HG02885 (cell line): ENCODE measurements around the gene KIAA0930.

Source experiments
- ATAC-seq: cut with Tn5 transposase; IDR thresholded peaks from one replicate; pipeline ENCODE4 v1.9.1; 2021; ENCODE audit warnings: mild to moderate bottlenecking; ENCODE audit not compliant: unreplicated experiment, poor library complexity

KIAA0930 gene

DNA sequence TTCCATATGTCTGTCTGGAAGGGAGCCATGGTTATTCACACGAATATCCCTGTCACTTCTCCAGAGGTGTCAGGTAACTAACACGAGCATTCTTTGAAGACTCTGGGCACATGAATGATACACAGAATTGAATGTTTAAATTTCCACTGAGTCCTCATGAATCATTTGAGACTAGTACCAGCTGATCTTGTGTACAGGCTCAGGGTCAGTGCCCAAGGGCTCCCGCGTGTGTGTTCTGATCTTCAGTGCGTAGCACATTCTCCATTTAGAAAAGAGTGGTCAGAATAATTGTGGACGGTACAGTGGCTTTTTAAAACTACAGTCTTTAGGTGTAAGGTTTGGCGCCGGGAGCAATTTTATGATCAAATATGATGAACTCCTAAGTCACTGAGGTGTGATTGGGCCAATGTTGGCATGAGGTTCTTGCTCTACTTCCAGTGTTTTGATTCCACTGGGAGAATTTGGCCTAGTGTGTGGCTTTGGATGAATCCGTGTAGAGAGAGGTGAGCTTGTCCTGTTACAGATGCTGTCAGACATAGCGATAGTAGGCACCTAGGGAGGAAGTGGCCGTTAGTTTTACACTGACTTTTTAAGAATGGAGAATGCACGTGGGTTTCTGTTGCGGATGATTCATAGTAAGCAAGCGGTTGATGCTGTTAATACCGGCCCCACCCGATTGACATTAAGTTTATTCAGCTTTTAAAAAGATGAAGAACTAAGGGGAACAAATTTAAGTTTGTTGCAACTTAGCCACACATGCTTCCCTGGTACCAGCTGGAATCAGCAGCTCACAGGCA, 54.8 kb downstream of the KIAA0930 start:
- no peak for ATAC-seq

DNA sequence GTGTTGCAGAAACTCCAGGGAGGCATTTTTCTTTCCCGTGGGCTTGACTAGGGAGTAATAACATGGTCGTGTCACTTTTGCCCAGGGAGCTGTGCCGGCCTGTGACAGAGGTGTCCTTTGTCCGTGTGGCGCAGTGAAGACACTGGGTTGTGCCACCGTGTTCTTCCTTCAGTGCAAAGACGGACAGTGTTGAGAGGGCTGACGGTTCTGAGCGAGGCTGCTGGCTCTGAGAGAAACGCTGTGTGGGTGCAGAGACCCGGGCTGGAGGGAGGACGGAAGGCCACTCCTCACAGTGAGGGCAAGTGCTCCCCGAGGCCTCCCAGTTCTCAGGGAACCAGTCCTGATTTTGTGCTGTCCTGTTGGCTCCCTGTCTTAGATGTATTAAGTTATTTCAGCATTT, 56.7 kb downstream of the KIAA0930 start:
- ATAC-seq = no peak

DNA sequence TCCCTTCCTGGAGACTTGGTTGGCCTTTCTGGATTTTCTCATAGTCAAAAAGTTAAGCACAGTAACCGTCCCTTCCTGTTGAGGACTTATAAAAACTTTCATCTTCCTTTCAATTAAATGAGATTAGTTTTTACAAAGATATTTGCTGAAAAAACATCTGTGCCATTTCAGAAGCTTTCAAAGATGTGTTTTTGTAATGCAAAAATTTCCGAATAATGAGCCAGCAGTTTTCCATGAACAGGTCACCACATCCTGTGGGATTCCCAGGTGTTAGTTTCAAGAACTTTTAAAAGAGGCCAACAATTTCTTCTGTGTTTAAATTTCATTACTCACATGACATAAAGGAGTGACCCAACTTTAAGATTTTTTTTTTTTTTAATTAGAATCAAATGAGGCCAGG, 58.9 kb downstream of the KIAA0930 start:
- ATAC-seq = no peak

DNA sequence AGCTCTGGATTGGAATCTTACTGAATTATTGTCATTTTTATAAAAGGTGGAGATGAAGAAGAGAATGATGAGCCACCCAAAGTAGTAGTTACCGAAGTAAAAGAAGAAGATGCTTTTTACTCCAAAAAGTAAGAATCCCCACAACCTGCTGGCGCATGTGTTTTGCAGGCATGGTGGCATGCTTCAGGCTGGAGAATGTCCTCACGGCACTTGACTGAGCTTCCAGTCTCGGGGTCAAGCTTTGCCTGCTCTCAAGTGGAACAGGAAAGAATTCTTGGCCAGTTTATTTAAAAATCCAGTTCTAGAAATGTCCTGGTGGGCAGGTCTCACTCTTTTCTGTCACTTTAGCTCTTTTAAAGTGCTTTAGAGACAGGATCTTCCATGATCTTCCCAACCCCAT, 59.5 kb downstream of the KIAA0930 start:
- no peak for ATAC-seq

DNA sequence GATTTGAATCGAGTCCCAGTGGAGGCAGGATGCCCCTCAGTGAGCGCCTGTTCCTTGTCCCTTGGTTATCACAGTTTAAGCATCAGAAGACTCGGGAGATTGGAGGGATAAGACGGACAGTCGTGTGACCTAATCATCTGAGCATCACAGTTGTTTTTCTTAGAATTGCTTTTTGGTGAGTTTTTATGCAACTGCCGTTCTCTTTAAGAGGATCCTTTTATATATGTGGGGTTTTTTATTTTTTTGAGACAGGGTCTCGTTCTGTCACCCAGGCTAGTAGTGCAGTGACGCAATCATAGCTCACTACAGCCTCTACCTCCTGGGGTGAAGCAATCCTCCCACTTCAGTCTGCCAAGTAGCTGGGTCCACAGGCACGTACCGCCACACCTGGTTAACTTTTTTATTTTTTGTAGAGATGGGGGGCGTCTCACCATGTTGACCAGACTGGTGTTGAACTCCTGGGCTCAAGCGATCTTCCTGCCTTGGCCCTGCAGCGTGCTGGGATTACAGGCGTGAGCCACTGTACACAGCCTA, 60.5 kb downstream of the KIAA0930 start:
- ATAC-seq = no peak

DNA sequence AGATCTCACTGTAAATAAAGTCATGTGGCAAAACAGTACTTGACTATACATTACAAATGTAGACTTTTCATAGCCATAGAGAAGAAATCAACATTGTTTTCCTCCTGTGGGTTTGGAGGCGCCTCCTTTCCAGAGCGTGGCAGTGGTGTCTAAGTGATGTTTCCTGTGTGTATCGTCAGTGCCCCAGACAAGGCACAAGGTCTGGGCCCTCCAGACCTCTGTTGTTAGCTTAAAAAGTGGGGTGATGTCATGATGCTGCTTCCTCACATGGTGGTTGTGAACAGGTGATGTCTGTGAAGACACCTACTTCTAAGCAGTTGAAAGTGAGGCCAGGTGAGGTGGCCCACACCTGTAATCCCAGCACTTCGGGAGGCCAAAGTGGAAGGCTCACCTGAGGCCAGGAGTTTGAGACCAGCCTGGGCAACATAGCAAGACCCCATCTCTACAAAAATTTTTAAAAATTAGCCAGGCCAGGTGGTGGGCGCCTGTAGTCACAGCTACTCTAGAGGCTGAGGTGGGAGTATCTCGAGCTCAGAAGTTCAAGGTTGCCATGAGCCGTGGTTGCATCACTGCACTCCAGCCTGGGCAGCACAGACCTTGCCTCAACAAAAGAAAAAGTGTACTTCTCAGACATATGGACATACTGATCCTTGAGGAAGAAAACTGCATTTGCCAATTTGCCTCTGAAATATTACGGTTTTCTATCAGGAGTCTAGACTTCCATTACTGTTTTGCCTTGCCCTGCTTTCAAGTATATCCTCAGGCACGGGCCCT, 61.2 kb downstream of the KIAA0930 start:
- no peak for ATAC-seq

DNA sequence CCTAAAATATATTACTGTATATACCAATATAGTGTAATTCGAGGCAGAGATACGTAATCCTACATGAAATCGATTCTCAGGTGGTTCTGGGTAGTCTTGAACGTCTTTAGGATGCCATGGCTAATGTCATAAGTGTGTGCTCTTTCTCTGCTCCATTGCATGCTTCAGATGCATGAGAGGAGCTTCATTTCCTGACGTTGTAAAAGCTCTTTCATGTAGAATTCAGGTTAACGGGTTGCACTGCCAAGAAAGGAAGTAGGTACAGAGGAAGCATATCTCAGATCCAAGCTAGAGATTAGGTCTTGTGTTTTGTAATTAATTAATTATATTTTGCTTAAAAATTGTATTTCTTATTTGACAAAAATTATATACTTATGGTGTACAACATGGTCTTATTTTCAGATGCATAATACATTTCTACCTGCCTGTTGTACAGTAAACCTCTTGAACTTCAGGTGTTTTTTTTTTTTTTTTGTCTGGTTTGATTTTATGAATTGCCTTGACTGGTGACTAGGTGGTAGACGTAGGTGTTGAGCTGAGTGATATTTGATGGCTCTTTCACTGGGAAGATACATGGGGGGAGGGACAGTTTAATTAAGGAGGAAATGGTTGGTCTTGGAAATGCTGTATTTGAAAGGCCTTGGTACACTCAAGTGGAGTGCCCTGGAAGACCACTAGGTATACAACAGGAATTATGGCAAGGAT, 67.7 kb downstream of the KIAA0930 start:
- no peak for ATAC-seq

DNA sequence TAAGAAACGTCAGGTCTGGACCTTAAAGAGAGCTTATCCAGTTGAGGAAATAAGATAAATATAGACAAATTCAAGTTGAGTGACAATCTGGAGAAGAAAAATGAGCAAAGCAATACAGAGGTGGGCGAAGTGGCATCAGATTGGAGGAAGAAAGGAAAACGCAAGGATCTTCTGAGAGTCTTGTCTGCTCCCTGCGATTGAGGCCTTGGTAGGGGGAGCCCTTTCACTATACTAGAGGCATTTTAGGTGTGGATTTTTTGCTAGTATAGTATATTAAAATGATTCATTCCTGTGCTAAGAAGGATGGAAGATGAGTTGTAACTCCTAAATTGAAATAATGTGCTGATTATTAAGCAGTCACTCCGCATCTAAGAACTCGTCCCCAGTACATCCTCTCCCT, 68.9 kb downstream of the KIAA0930 start:
- no peak for ATAC-seq

DNA sequence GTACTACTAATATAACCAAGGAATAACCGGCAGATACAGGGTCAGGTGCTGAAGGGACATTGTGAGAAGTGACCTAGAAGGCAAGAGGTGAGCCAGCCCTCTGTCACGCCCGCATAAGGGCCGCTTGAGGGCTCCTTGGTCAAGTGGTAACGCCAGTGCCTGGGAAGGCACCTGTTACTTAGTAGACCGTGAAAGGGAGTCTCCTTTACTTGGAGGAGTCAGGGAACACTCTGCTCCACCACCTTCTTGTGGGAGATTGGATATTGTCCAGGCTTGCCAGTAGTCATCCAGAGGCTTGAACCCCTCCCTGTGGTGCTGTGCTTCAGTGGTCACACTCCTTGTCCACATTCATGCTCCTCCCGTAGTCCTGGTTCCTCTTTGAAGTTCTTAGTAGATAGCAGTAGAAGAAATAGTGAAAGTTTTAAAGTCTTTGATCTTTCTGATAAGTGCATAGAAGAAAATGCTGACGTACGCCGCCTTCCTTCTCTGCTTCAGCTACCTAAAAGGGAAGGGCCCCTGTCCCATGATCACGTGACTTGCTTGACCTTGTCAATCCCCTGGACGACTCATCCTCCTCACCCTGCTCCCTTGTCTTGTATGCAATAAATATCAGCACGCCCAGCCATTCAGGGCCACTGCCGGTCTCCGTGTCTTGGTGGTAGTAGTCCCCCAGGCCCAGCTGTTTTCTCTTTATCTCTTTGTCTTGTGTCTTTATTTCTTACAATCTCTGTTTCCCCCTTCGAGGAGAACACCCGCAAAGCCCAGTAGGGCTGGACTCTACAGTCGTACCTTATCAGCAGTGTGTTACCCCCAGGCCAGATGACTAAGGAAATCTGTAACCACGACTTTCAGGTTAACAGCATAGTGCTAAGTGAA, 70.9 kb downstream of the KIAA0930 start:
- no peak for ATAC-seq

DNA sequence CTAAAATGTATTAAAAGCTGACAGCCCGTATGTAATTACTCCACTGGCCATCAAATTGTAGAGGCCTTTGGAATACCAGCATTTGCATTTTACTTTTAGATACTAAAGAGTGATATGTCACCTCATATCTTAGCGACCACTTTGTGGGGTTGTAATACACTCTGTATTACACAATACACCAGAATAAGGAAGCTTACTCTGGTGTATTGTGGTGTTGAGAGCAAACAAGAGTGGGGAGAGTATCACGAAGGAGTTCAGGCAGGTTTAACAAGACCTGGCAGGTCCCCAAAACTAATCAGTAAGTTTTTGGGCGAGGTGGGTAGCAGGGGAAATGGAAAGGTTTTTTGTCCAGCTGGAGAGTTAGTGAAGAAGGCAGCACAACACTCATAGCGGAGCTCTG, 73.8 kb downstream of the KIAA0930 start:
- ATAC-seq = no peak

DNA sequence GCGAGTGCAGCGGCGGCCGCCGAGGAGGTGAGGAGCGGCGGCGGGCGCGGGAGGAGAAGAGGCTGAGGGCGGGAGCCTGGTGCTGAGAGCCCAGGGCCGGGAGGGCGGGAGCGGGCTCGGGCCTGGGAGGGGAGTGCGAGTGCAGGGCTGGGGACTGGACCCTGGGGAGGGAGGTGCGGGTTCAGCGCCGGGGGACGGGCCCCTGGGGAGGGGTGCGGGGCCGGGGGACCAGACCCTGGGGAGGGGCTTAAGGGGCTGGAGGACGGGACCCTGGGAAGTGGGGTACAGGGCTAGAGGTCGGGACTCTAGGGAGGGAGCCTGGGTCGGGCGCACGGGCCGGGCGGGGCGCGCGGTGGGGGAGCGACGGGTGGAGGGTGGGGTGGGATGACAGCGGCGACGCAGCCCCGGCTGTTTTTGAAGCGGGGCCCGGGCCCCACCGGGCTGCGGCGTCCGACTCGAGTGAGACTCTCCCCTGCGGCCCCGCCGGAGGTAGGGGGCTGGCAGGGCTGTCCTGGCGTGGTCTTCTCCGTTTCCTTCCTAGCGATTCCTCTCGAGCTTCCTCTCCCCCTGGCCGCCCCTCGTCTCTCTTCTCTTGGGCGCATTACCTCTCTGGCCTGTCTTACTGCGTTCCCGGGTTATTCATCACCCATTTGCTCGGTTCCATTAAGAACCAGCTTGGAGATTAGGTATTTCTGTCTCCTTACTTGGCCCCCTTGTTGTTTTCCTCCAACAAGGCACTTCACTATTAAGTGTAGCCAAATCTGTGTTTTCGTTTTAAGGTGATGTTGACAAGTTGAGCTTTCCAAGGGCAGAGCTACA, 76.2 kb downstream of the KIAA0930 start:
- ATAC-seq = peak; percentile 28

DNA sequence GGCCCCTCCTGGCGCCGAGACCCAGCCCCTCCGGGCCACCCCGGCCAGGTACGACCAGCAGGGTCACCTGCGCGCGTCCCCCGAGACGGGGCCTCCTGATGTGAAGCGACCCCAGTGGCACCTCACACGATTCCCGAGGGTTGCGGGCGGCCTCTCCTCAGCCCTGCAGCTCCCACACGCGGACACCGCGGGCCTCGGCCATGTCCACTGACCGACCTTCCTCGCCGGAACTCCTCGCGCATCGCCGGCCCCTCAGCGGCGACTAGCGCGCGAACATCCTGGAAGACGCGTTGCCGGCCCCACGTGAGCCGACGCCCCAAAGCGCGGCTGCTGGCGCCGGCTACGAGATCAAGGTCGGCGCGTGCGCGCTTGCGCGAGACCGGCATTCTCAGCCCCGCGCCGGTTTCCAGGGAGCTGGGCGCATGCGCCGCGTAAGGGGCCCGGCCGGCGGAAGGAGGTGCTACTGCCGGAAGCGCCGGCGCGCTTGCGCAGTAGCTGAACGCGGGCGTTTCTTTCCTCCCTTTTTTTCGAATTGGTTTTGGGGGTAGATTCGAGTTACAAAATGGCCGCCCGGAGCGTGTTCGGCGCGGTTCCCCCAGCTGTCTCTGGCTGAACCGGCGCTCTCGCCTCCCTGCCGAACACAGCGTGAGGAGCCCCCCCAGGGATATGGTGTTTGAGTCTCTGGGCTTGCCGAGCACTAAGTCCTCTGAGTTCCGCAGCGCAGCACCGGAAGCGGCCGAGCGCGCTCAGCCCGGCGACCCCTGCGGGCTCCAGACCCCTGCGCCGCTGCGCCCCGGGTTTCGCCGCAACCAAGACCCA, 77.0 kb downstream of the KIAA0930 start, which contains the start of gene NUP50:
NUP50 (plus strand) TSS at position 475 of the 819 bp plus-strand sequence. CDS start 4,253 bp downstream, outside the sequence.
- peak; percentile 84 for ATAC-seq

DNA sequence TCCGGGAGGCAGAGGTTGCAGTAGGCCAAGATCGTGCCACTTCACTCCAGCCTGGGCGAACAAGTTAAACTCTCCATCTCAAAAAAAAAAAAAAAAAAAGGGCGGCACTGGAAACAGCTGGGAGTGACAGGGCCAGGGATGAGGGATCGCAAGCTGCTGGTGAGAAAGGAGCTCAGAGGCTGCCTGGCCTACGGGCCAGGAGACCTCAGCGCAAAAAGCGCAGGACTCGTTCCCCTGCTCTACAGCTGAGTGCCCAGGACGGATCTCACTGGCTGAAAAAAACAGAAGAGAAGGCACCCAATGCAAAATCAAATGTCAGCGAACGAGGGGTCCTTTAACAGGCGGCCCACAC, 77.6 kb downstream of the KIAA0930 start:
- ATAC-seq = peak; percentile 20

DNA sequence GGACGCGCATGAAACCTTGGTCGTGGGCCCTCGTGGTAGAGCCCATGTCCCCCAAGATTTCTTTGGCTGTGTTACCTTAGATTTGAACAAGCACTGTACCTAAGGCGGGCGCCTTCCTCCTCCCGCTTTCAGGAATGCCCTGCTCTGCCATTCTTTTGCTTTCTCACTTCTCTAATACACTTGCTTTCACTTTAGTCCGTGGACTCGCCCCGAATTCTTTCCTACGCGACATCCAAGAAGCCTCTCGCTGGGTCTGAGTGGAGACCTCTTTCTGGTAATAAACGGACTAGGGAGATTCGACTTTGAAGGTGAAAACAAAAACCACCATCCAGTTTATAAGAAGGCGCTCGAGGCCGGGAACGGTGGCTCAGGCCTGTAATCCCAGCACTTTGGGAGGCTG, 78.2 kb downstream of the KIAA0930 start:
- no peak for ATAC-seq

DNA sequence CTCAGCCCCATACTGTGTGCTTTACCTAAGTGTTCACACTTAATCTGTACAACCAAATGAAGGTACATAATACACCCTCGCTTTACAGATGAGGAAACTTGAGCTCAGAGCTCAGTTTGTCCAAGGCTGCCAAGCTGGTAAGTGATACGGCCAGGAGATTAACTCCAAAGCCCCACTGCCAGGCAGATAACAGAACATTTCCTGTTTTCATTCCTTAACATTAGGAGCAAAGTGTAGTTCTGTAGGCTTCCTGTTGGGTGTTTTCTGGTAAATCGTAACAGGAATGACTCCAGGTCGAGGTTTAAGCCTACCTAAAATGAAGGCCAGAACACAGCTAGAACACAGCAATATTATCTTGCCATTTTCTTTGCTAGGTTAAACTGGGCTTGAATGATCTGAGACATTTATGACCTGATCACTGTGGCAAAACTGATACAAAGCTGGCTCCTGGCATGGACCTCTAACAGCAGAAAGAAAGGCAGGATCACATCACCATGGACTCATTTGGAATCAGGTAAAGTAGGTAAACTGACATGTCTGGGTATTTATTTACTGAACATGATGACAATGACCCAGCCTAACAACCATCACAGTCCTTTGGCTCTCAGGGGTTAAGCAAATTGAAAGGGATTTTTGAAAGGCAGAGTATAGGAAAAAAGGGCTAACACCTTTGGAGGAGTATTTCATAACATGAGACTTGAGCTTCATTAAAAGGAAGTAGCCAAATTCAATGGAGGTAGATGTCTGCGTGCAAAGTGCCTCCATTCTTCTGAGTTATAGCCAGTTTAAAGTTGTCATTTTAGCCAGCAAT, 80.8 kb downstream of the KIAA0930 start:
- ATAC-seq = no peak

DNA sequence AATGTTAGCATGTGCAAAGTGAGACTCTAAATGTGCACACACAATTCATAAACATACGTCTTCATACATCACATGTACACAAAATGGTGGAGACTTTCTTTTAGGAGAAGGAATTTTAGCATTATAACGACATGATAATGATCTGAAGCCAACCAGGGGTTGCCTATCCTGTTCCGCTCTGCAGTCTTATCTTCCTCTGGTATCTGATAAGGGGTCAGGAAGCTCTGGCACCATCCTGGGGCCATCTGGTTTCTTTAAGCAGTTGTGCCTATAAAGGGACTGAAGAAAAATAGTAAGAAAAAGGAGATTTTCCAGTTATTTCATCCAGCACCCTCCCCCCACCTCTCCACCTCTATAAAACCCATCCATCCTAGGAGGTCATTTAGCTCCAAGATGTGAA, 82.8 kb downstream of the KIAA0930 start:
- ATAC-seq = no peak

DNA sequence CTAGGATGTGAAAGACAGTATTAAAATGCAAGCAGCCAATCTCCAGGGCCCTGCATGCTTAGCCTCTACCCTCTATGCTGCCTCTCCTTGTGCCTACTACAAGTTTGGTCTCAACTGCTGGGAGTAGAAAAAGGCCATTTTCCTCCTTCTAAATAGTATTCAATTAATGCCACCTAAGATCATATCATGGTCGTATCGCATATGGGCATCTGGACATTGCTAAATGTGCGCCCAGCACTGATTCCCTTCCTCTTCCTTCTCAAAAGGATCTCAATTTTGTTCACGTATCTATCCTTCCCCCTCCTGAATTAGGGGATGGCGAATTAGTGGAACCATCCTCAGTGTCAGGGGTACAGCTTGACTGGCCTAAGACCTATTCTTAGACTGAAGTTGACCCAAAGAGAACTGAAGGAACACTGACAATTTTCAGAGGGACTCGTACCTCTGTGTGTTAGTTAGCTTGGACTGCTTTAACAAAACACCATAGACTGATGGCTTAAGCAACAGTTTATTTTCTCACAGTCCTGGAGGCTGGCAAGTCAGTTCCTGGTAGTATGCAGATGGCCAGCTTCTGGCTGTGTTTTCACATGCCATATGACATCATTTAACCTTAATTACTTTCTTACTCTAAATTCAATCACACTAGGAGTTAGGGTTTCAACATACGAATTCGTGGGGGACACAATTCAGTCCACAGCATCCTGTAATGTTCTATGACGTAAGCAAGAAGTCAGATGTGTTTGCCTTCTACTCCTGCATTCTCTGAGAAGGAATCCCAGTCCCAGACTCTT, 85.4 kb downstream of the KIAA0930 start:
- ATAC-seq = no peak
